Measurements from ENCODE around the gene CEP70. TPM values are rescaled to one million over a fixed set of nuclear protein-coding genes. Genes with fewer than 3 reads are reported as not detected.

The CEP70 gene
- total and polyA plus RNA-seq, 2 of the 13 experiments (the other 11 are each of a cell fraction or from before 2014, with no cell fraction given), result 4.0 to 22.3 TPM

- peak; percentile 71 for TF ChIP-seq KAT8 (CRISPR knock-in tag; IDR thresholded peaks at IDR 0.05)
- peak; percentile 82; the same call in 1 of the 2 replicates for TF ChIP-seq ZC3H4 (CRISPR knock-in tag; IDR thresholded peaks at IDR 0.05; ENCODE audit: borderline replicate concordance)
- TF ChIP-seq ZBTB3 (CRISPR knock-in tag; IDR thresholded peaks at IDR 0.05; ENCODE audit: borderline replicate concordance, low read depth), result no peak
- TF ChIP-seq ZNF788 (CRISPR knock-in tag; IDR thresholded peaks at IDR 0.05; ENCODE audit: borderline replicate concordance), result no peak; the same call in 1 of the 2 replicates
- TF ChIP-seq HDAC6 (IDR thresholded peaks at IDR 0.05; ENCODE audit: low read depth, low read length), result no peak
- no peak for TF ChIP-seq CHD4 (IDR thresholded peaks at IDR 0.05; ENCODE audit: borderline replicate concordance, low read length)
- TF ChIP-seq, protein P1, sequence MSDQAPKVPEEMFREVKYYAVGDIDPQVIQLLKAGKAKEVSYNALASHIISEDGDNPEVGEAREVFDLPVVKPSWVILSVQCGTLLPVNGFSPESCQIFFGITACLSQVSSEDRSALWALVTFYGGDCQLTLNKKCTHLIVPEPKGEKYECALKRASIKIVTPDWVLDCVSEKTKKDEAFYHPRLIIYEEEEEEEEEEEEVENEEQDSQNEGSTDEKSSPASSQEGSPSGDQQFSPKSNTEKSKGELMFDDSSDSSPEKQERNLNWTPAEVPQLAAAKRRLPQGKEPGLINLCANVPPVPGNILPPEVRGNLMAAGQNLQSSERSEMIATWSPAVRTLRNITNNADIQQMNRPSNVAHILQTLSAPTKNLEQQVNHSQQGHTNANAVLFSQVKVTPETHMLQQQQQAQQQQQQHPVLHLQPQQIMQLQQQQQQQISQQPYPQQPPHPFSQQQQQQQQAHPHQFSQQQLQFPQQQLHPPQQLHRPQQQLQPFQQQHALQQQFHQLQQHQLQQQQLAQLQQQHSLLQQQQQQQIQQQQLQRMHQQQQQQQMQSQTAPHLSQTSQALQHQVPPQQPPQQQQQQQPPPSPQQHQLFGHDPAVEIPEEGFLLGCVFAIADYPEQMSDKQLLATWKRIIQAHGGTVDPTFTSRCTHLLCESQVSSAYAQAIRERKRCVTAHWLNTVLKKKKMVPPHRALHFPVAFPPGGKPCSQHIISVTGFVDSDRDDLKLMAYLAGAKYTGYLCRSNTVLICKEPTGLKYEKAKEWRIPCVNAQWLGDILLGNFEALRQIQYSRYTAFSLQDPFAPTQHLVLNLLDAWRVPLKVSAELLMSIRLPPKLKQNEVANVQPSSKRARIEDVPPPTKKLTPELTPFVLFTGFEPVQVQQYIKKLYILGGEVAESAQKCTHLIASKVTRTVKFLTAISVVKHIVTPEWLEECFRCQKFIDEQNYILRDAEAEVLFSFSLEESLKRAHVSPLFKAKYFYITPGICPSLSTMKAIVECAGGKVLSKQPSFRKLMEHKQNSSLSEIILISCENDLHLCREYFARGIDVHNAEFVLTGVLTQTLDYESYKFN (CRISPR knock-in tag; conservative IDR thresholded peaks at IDR 0.05), result no peak
- TF ChIP-seq, protein P2, sequence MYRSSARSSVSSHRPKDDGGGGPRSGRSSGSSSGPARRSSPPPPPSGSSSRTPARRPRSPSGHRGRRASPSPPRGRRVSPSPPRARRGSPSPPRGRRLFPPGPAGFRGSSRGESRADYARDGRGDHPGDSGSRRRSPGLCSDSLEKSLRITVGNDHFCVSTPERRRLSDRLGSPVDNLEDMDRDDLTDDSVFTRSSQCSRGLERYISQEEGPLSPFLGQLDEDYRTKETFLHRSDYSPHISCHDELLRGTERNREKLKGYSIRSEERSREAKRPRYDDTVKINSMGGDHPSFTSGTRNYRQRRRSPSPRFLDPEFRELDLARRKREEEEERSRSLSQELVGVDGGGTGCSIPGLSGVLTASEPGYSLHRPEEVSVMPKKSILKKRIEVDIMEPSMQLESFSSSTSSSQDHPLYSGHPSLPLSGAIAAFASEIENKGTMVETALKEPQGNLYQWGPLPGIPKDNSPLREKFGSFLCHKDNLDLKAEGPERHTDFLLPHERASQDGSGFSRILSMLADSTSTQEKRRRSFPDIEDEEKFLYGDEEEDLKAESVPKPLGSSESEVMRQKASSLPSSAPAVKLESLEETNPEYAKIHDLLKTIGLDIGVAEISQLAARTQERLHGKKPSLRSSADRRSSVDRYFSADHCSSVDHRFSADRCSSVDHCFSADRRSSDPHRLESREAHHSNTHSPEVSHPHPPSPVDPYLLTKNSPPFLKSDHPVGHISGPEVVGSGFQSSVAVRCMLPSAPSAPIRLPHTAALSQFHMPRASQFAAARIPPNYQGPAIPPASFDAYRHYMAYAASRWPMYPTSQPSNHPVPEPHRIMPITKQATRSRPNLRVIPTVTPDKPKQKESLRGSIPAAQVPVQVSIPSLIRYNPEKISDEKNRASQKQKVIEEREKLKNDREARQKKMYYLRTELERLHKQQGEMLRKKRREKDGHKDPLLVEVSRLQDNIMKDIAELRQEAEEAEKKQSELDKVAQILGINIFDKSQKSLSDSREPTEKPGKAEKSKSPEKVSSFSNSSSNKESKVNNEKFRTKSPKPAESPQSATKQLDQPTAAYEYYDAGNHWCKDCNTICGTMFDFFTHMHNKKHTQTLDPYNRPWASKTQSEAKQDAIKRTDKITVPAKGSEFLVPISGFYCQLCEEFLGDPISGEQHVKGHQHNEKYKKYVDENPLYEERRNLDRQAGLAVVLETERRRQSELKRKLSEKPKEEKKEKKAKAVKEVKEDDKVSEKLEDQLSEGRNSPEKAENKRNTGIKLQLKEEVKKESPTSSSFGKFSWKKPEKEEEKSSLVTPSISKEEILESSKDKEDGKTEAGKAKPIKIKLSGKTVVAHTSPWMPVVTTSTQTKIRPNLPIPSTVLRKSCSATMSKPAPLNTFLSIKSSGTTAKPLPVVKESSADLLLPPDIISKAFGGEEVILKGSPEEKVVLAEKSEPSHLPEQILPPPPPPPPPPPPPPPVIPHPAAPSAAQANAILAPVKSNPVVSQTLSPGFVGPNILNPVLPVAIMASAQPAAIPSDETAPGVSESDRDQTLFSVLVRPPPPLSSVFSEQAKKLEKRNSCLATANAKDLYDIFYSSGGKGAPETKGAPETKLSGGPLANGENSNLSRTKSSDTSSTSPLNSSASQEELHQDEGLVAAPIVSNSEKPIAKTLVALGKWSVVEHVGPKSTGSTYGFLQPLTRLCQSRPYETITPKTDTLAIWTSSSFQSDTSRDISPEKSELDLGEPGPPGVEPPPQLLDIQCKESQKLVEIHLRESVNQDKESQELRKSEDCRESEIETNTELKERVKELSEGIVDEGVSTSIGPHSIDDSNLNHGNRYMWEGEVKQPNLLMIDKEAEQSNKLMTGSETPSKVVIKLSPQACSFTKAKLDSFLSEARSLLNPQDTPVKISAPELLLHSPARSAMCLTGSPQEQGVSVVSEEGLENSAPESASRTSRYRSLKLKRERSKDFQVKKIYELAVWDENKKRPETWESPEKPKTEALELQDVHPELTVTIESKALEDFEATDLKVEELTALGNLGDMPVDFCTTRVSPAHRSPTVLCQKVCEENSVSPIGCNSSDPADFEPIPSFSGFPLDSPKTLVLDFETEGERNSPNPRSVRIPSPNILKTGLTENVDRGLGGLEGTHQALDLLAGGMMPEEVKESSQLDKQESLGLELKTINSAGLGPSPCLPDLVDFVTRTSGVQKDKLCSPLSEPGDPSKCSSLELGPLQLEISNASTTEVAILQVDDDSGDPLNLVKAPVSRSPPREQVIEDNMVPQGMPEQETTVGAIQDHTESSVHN (CRISPR knock-in tag; IDR thresholded peaks at IDR 0.05), result no peak; the same call in 1 of the 2 replicates
- TF ChIP-seq ZNF605 (CRISPR knock-in tag; IDR thresholded peaks at IDR 0.05), result peak; percentile 46; the same call in 1 of the 2 replicates
- TF ChIP-seq SKIL (CRISPR knock-in tag; IDR thresholded peaks at IDR 0.05; ENCODE audit: borderline replicate concordance), result no peak
- TF ChIP-seq SMARCC2 (IDR thresholded peaks at IDR 0.05), result no peak
- no peak for TF ChIP-seq ZKSCAN8 (CRISPR knock-in tag; IDR thresholded peaks at IDR 0.05; ENCODE audit: borderline replicate concordance)
- TF ChIP-seq GABPB1 (CRISPR knock-in tag; IDR thresholded peaks at IDR 0.05), result peak; percentile 73
- no peak for TF ChIP-seq ZNF644 (CRISPR knock-in tag; IDR thresholded peaks at IDR 0.05; ENCODE audit: low read depth)
- TF ChIP-seq SP2 (CRISPR knock-in tag; IDR thresholded peaks at IDR 0.05), result 0 out of 2 replicates have a peak, but pooled peaks have one; percentile 38
Observed at GRCh38 chr3:138608322-138609135, 14.5 kb upstream of the CEP70 start, which contains the start of gene FAIM (continued).
